Parathyroid adenoma (tissue), 2 donors: ENCODE data around the gene IL1RAPL2.

ENCODE experiments used
- H2AFZ ChIP-seq: fragments of 300-600 bp; sonication (generic); one replicate; pipeline ENCODE4 v1.7.0; 2017; ENCODE audit warnings: antibody characterized with exemption, mild to moderate bottlenecking
- H3K27ac ChIP-seq: fragments of 300-600 bp; sonication (generic); one replicate; pipeline ENCODE4 v1.7.0; 2017
- H3K27me3 ChIP-seq: fragments of 300-600 bp; sonication (generic); one replicate; pipeline ENCODE4 v1.7.0; 2017; ENCODE audit warnings: low read length; ENCODE audit not compliant: control insufficient read depth, insufficient read depth
- H3K36me3 ChIP-seq: fragments of 300-600 bp; sonication (generic); one replicate; pipeline ENCODE4 v1.7.0; 2017; ENCODE audit warnings: low read length; ENCODE audit not compliant: control insufficient read depth, insufficient read depth
- H3K4me1 ChIP-seq: fragments of 300-600 bp; sonication (generic); one replicate; pipeline ENCODE4 v1.7.0; 2017; ENCODE audit warnings: control low read depth
- H3K4me2 ChIP-seq: fragments of 300-600 bp; sonication (generic); one replicate; pipeline ENCODE4 v1.7.0; 2017; ENCODE audit warnings: low read length
- H3K4me3 ChIP-seq: fragments of 300-600 bp; sonication (generic); one replicate; pipeline ENCODE4 v1.7.0; 2017; ENCODE audit warnings: low read depth, low read length
- H3K79me2 ChIP-seq: fragments of 300-600 bp; sonication (generic); one replicate; pipeline ENCODE4 v1.7.0; 2017; ENCODE audit warnings: control low read depth
- H3K9ac ChIP-seq: fragments of 300-600 bp; sonication (generic); one replicate; pipeline ENCODE4 v1.7.0; 2017; ENCODE audit warnings: mild to moderate bottlenecking
- H3K9me3 ChIP-seq: fragments of 300-600 bp; sonication (generic); one replicate; pipeline ENCODE4 v1.7.0; 2017; ENCODE audit warnings: low read length; ENCODE audit not compliant: control insufficient read depth
- TF ChIP-seq, protein P1 (sequence below): fragments of 300-600 bp; sonication (generic); IDR thresholded peaks from one replicate; pipeline ENCODE4 v1.7.0; 2017; ENCODE audit warnings: antibody characterized with exemption, mild to moderate bottlenecking
- donor health status: primary hyperparathyroidism.

The IL1RAPL2 gene

DNA sequence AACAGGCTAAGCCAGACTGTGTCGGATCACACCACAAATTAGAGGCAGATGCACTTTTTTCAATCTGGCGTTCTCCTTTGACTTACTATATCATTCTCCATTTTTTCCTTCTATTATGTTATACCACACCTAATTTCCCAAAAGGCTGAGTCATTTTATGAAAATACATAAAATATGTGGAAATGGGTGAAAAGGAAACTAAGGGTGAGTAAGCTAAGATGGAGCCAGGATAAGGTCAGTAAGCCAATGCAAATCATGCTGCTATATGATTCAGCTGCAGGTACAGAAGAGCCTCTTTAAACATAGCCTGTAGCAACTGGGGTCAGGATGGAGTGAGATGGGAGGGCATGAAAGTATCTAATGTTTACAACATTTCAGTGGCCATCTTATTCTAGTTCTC, 748.5 kb downstream of the IL1RAPL2 start:
- no peak overlapping the region for H3K4me2 ChIP-seq
- H3K27me3 ChIP-seq, result no peaks in the 10 kb centered on the region
- TF ChIP-seq, protein P1, sequence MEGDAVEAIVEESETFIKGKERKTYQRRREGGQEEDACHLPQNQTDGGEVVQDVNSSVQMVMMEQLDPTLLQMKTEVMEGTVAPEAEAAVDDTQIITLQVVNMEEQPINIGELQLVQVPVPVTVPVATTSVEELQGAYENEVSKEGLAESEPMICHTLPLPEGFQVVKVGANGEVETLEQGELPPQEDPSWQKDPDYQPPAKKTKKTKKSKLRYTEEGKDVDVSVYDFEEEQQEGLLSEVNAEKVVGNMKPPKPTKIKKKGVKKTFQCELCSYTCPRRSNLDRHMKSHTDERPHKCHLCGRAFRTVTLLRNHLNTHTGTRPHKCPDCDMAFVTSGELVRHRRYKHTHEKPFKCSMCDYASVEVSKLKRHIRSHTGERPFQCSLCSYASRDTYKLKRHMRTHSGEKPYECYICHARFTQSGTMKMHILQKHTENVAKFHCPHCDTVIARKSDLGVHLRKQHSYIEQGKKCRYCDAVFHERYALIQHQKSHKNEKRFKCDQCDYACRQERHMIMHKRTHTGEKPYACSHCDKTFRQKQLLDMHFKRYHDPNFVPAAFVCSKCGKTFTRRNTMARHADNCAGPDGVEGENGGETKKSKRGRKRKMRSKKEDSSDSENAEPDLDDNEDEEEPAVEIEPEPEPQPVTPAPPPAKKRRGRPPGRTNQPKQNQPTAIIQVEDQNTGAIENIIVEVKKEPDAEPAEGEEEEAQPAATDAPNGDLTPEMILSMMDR, result no peak
- H3K36me3 ChIP-seq, result no peaks in the 10 kb centered on the region
- no peaks in the 10 kb centered on the region for H3K79me2 ChIP-seq
- no peaks in the 10 kb centered on the region for H3K4me1 ChIP-seq
- H3K4me3 ChIP-seq, result no peak overlapping the region
- H2AFZ ChIP-seq, result no peak overlapping the region
- H3K27ac ChIP-seq, result no peak overlapping the region
- no peaks in the 10 kb centered on the region for H3K9me3 ChIP-seq
- no peak overlapping the region for H3K9ac ChIP-seq

DNA sequence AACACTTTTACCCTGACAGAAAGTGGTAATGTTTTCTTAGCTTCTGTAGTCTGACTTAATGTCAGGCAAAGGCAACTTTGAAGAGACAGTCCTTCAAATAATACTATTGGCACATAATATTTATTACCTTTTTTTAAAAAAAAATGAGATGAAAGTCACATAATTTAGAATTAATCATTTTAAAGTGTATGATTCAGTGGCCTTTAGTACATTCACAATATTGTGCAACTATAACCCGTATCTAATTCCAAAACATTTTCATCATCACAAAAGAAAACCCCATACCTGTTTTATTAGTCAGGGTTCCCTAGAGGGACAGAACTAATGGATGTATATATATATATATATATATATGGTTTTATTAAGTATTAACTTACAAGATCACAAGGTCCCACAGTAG, 749.2 kb downstream of the IL1RAPL2 start:
- no peaks in the 10 kb centered on the region for H3K79me2 ChIP-seq
- H2AFZ ChIP-seq, result no peak overlapping the region
- no peaks in the 10 kb centered on the region for H3K9me3 ChIP-seq
- no peak overlapping the region for H3K27ac ChIP-seq
- H3K36me3 ChIP-seq, result no peaks in the 10 kb centered on the region
- no peak overlapping the region for H3K4me3 ChIP-seq
- no peaks in the 10 kb centered on the region for H3K27me3 ChIP-seq
- TF ChIP-seq, protein P1, result no peak
- H3K4me2 ChIP-seq, result no peak overlapping the region
- H3K4me1 ChIP-seq, result no peaks in the 10 kb centered on the region
- no peak overlapping the region for H3K9ac ChIP-seq

DNA sequence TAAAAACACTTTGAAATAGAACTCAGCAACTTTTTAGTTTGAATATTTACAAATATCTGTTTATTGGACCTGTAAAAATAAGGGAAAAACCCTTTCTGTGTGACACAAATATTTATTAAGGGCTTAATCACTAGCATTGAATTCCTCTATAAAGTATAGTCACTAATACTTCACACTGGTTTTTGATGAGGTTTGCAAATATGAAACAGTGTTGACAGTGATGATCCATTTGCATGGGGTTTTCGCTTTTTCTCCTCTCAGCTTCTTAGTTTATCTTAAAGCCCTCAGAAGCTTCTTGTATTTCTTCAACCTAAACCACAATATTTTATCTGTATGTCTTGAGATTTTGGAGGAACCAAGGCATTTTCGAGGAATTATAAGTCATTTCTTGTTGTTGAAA, 751.1 kb downstream of the IL1RAPL2 start:
- H3K27ac ChIP-seq, result no peak overlapping the region
- H2AFZ ChIP-seq, result no peak overlapping the region
- no peaks in the 10 kb centered on the region for H3K27me3 ChIP-seq
- no peaks in the 10 kb centered on the region for H3K79me2 ChIP-seq
- no peaks in the 10 kb centered on the region for H3K9me3 ChIP-seq
- H3K4me2 ChIP-seq, result no peak overlapping the region
- H3K4me3 ChIP-seq, result no peak overlapping the region
- H3K4me1 ChIP-seq, result no peaks in the 10 kb centered on the region
- H3K9ac ChIP-seq, result no peak overlapping the region
- TF ChIP-seq, protein P1, result no peak
- H3K36me3 ChIP-seq, result no peaks in the 10 kb centered on the region

DNA sequence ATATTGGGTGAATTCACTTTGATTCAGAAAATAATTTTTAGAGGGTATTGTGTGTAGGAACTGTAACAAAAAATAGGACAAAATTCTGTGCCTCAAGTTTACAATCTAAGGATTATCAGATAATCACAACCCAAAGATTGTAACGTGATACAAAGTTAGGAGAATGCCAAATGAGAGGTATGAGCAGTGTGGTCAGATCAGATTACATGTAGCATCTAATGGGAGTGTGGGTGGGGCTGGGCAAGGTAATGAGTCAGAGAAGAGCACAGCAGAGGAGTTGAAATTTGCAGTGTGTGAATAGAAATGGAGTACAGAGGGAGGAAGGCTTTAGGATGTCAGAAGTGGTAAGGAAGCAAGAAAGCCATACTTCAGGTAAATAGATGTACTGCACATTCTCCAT, 757.9 kb downstream of the IL1RAPL2 start:
- Histone ChIP-seq H3K9ac (no peak overlapping the region), H3K79me2 (no peaks in the 10 kb centered on the region), H3K9me3 (no peaks in the 10 kb centered on the region), H3K36me3 (no peaks in the 10 kb centered on the region), H3K4me1 (no peaks in the 10 kb centered on the region), H2AFZ (no peak overlapping the region), H3K4me3 (no peak overlapping the region), H3K27ac (no peak overlapping the region), H3K4me2 (no peak overlapping the region), H3K27me3 (no peaks in the 10 kb centered on the region)
- TF ChIP-seq, protein P1, result no peak

DNA sequence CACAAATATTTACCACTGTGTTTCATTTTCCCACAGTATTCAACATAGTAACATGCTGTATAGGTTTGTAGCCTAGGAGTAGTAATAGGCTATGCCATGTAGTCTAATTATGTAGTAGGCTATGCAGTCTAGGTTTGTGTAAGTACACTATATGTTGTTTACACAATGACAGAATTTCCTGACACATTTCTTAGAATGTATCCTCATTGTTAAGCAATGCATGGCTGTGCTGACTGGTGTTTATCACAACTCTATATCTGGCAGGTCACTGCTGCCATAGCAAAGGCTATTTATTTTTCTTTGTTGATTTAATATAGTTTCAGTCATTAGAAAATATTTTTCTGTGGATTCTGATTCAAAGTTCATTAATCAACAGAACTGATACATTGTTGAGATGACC, 762.8 kb downstream of the IL1RAPL2 start:
- TF ChIP-seq, protein P1, result no peak
- Histone ChIP-seq H3K4me1 (no peaks in the 10 kb centered on the region), H3K36me3 (no peaks in the 10 kb centered on the region), H3K9me3 (no peaks in the 10 kb centered on the region), H3K4me3 (no peak overlapping the region), H3K9ac (no peak overlapping the region), H3K79me2 (no peaks in the 10 kb centered on the region), H2AFZ (no peak overlapping the region), H3K27ac (no peak overlapping the region), H3K27me3 (no peaks in the 10 kb centered on the region), H3K4me2 (no peak overlapping the region)
